Stimulated activated CD4-positive, alpha-beta T cell treated with anti-CD3 and anti-CD28 coated beads, Interleukin-15, amount 100 ng/mL, for 48 hours (primary cell): Measurements from ENCODE around the gene ZNF48.
"Not testable (repeated sequence)": the region's sequence is repeated elsewhere in the genome, so short reads cannot be mapped to it uniquely, and the experiment has no call there.

ENCODE experiments used
- DNase-seq, 2 donors: peaks; one replicate each; pipeline ENCODE4 v3.0.0-alpha.2; 2020; ENCODE audit warnings: low read depth in 2 of 2

The ZNF48 gene

GRCh38 chr16:30378236-30379157, 16.7 kb upstream of the ZNF48 start:
- peak; percentile 98 to 99 for DNase-seq

GRCh38 chr16:30379158-30379783, 15.9 kb upstream of the ZNF48 start:
- DNase-seq = no peak

GRCh38 chr16:30380072-30380802, 15.0 kb upstream of the ZNF48 start:
- DNase-seq = no peak

- DNase-seq = no peak
These were observed 14.4 kb upstream of the ZNF48 start for GRCh38 chr16:30380803-30381208.

- DNase-seq = no peak
These were observed 13.8 kb upstream of the ZNF48 start for GRCh38 chr16:30381291-30382041.

- DNase-seq = peak; percentile 64 to 79
These were observed 12.9 kb upstream of the ZNF48 start, which contains the start of gene SEPTIN1 for GRCh38 chr16:30382111-30382881. Gene SEPTIN1 (minus strand): TSS chr16:30382561. CDS start chr16:30382542, 19 bp downstream.

GRCh38 chr16:30383521-30383920, 11.7 kb upstream of the ZNF48 start:
- DNase-seq = no peak

- DNase-seq = no peak
These were observed 547 bp upstream of the ZNF48 start for GRCh38 chr16:30394592-30395154.

GRCh38 chr16:30395992-30396585, 869 bp downstream of the ZNF48 start:
- no peak for DNase-seq

GRCh38 chr16:30396627-30397026, 1.4 kb downstream of the ZNF48 start:
- not testable (repeated sequence) for DNase-seq

GRCh38 chr16:30397056-30397455, 1.8 kb downstream of the ZNF48 start:
- no peak for DNase-seq

- no peak for DNase-seq
These were observed 2.8 kb downstream of the ZNF48 start for GRCh38 chr16:30397776-30398660.

- DNase-seq = no peak
These were observed 3.6 kb downstream of the ZNF48 start for GRCh38 chr16:30398661-30399434.

GRCh38 chr16:30399435-30400186, 4.4 kb downstream of the ZNF48 start:
- DNase-seq = no peak

GRCh38 chr16:30401768-30402425, 6.7 kb downstream of the ZNF48 start:
- DNase-seq = no peak

- DNase-seq = no peak
These were observed 11.5 kb downstream of the ZNF48 start for GRCh38 chr16:30406795-30407101.
